SK-N-SH (cell line): ENCODE measurements around the gene GOLGA6L6.
"Not testable (repeated sequence)": the region's sequence is repeated elsewhere in the genome, so short reads cannot be mapped to it uniquely, and the experiment has no call there.

Source experiments
- EZH2phosphoT487 ChIP-seq: fragments of 200-600 bp; sonication (generic); IDR thresholded peaks from 2 replicates; pipeline ENCODE4 v1.6.1; 2017; ENCODE audit warnings: low read depth, mixed run types, mild to moderate bottlenecking, antibody characterized with exemption, moderate library complexity, borderline replicate concordance
- SMC3 ChIP-seq: IDR thresholded peaks from 2 replicates; pipeline ENCODE4 v1.6.1; 2012; ENCODE audit warnings: low read depth, low read length, improper control_type of control experiment
- TF ChIP-seq, protein P1 (sequence below): fragments of 200-600 bp; sonication (generic); IDR thresholded peaks from 2 replicates; pipeline ENCODE4 v1.6.1; 2017; ENCODE audit warnings: antibody characterized with exemption, mild to moderate bottlenecking, moderate library complexity

DNA sequence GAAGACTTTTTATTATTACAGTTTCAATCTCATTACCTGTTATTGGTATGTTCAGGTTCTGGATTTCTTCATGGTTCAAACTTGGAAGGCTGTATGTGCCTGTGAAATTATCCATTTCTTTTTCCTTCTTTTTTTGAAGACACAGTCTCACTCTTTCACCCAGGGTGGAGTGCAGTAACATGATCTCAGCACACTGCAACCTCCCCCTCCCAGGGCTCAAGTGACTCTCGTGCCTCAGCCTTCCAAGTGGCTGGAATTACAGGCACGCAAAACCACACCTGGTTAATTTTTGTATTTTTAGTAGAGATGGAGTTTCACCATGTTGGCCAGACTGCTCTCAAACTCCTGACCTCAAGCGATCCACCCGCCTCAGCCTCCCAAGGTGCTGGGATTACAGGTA is 52.3 kb downstream of the GOLGA6L6 start:
- TF ChIP-seq SMC3, EZH2phosphoT487: not testable (repeated sequence)
- TF ChIP-seq, protein P1, sequence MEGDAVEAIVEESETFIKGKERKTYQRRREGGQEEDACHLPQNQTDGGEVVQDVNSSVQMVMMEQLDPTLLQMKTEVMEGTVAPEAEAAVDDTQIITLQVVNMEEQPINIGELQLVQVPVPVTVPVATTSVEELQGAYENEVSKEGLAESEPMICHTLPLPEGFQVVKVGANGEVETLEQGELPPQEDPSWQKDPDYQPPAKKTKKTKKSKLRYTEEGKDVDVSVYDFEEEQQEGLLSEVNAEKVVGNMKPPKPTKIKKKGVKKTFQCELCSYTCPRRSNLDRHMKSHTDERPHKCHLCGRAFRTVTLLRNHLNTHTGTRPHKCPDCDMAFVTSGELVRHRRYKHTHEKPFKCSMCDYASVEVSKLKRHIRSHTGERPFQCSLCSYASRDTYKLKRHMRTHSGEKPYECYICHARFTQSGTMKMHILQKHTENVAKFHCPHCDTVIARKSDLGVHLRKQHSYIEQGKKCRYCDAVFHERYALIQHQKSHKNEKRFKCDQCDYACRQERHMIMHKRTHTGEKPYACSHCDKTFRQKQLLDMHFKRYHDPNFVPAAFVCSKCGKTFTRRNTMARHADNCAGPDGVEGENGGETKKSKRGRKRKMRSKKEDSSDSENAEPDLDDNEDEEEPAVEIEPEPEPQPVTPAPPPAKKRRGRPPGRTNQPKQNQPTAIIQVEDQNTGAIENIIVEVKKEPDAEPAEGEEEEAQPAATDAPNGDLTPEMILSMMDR, result not testable (repeated sequence)
